Measurements from ENCODE around the gene SLC5A10. TPM values are rescaled to one million over a fixed set of nuclear protein-coding genes. Genes with fewer than 3 reads are reported as not detected.

SLC5A10 gene
- total and polyA plus RNA-seq, 2 experiments from 2014 or later, result 0.10 TPM; not detected in 1

DNA sequence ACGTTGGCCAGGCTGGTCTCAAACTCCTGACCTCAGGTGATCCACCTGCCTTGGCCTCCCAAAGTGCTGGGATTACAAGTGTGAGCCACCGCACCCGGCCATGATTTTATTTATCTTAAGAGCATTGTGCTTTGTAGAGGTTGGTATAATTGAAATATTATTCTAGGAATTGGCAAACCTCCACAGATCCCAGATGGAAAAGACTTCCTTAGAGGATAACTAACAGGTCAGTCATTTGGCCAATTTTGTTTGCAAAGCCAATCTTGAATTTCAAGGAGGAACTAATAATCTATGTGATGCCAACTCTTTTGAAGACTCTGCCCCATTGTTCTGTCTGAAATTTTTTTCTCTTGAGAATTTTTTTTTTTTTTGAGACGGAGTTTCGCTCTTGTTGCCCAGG, 46.7 kb upstream of the SLC5A10 start:
- ATAC-seq (no peak), DNase-seq (ENCODE audit: low spot score) (no peak)
- no peaks in the 10 kb centered on the region for H3K9me2 ChIP-seq (ENCODE audit: insufficient read depth)
- H3K4me1 ChIP-seq (ENCODE audit: insufficient read depth), result no peaks in the 10 kb centered on the region
- H3K36me3 Mint-ChIP-seq (ENCODE audit: low read depth), result peaks cover 50% of the 10 kb centered on the region
- TF ChIP-seq NANOG (IDR thresholded peaks at IDR 0.05; ENCODE audit: borderline replicate concordance) (no peak), EZH2phosphoT487 (IDR thresholded peaks at IDR 0.05; ENCODE audit: unreplicated experiment) (no peak), CREB1 (CRISPR knock-in tag; IDR thresholded peaks at IDR 0.05; ENCODE audit: low read depth) (no peak), JUNB (IDR thresholded peaks at IDR 0.05; ENCODE audit: unreplicated experiment) (no peak), ZNF114 (CRISPR knock-in tag; IDR thresholded peaks at IDR 0.05) (no peak), STAT1 (IDR thresholded peaks at IDR 0.05; ENCODE audit: unreplicated experiment) (no peak), ZNF331 (CRISPR knock-in tag; IDR thresholded peaks at IDR 0.05; ENCODE audit: low read depth) (no peak), EZH2 (IDR thresholded peaks at IDR 0.05; ENCODE audit: low read depth, unreplicated experiment) (no peak), POLR2AphosphoS5 (IDR thresholded peaks at IDR 0.05; ENCODE audit: low read depth) (no peak)
- TF ChIP-seq, protein P1, sequence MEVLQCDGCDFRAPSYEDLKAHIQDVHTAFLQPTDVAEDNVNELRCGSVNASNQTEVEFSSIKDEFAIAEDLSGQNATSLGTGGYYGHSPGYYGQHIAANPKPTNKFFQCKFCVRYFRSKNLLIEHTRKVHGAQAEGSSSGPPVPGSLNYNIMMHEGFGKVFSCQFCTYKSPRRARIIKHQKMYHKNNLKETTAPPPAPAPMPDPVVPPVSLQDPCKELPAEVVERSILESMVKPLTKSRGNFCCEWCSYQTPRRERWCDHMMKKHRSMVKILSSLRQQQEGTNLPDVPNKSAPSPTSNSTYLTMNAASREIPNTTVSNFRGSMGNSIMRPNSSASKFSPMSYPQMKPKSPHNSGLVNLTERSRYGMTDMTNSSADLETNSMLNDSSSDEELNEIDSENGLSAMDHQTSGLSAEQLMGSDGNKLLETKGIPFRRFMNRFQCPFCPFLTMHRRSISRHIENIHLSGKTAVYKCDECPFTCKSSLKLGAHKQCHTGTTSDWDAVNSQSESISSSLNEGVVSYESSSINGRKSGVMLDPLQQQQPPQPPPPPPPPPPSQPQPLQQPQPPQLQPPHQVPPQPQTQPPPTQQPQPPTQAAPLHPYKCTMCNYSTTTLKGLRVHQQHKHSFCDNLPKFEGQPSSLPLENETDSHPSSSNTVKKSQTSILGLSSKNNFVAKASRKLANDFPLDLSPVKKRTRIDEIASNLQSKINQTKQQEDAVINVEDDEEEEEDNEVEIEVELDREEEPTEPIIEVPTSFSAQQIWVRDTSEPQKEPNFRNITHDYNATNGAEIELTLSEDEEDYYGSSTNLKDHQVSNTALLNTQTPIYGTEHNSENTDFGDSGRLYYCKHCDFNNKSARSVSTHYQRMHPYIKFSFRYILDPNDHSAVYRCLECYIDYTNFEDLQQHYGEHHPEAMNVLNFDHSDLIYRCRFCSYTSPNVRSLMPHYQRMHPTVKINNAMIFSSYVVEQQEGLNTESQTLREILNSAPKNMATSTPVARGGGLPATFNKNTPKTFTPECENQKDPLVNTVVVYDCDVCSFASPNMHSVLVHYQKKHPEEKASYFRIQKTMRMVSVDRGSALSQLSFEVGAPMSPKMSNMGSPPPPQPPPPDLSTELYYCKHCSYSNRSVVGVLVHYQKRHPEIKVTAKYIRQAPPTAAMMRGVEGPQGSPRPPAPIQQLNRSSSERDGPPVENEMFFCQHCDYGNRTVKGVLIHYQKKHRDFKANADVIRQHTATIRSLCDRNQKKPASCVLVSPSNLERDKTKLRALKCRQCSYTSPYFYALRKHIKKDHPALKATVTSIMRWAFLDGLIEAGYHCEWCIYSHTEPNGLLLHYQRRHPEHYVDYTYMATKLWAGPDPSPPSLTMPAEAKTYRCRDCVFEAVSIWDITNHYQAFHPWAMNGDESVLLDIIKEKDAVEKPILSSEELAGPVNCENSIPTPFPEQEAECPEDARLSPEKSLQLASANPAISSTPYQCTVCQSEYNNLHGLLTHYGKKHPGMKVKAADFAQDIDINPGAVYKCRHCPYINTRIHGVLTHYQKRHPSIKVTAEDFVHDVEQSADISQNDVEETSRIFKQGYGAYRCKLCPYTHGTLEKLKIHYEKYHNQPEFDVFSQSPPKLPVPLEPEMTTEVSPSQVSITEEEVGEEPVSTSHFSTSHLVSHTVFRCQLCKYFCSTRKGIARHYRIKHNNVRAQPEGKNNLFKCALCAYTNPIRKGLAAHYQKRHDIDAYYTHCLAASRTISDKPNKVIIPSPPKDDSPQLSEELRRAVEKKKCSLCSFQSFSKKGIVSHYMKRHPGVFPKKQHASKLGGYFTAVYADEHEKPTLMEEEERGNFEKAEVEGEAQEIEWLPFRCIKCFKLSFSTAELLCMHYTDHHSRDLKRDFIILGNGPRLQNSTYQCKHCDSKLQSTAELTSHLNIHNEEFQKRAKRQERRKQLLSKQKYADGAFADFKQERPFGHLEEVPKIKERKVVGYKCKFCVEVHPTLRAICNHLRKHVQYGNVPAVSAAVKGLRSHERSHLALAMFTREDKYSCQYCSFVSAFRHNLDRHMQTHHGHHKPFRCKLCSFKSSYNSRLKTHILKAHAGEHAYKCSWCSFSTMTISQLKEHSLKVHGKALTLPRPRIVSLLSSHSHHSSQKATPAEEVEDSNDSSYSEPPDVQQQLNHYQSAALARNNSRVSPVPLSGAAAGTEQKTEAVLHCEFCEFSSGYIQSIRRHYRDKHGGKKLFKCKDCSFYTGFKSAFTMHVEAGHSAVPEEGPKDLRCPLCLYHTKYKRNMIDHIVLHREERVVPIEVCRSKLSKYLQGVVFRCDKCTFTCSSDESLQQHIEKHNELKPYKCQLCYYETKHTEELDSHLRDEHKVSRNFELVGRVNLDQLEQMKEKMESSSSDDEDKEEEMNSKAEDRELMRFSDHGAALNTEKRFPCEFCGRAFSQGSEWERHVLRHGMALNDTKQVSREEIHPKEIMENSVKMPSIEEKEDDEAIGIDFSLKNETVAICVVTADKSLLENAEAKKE (CRISPR knock-in tag; IDR thresholded peaks at IDR 0.05), result no peak
- TF ChIP-seq, protein P2, sequence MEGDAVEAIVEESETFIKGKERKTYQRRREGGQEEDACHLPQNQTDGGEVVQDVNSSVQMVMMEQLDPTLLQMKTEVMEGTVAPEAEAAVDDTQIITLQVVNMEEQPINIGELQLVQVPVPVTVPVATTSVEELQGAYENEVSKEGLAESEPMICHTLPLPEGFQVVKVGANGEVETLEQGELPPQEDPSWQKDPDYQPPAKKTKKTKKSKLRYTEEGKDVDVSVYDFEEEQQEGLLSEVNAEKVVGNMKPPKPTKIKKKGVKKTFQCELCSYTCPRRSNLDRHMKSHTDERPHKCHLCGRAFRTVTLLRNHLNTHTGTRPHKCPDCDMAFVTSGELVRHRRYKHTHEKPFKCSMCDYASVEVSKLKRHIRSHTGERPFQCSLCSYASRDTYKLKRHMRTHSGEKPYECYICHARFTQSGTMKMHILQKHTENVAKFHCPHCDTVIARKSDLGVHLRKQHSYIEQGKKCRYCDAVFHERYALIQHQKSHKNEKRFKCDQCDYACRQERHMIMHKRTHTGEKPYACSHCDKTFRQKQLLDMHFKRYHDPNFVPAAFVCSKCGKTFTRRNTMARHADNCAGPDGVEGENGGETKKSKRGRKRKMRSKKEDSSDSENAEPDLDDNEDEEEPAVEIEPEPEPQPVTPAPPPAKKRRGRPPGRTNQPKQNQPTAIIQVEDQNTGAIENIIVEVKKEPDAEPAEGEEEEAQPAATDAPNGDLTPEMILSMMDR (conservative IDR thresholded peaks at IDR 0.05; ENCODE audit: low read depth in 2 of 2), result no peak
- TF ChIP-seq, protein P3, sequence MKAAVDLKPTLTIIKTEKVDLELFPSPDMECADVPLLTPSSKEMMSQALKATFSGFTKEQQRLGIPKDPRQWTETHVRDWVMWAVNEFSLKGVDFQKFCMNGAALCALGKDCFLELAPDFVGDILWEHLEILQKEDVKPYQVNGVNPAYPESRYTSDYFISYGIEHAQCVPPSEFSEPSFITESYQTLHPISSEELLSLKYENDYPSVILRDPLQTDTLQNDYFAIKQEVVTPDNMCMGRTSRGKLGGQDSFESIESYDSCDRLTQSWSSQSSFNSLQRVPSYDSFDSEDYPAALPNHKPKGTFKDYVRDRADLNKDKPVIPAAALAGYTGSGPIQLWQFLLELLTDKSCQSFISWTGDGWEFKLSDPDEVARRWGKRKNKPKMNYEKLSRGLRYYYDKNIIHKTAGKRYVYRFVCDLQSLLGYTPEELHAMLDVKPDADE (IDR thresholded peaks at IDR 0.05), result no peak
- TF ChIP-seq, protein P4, sequence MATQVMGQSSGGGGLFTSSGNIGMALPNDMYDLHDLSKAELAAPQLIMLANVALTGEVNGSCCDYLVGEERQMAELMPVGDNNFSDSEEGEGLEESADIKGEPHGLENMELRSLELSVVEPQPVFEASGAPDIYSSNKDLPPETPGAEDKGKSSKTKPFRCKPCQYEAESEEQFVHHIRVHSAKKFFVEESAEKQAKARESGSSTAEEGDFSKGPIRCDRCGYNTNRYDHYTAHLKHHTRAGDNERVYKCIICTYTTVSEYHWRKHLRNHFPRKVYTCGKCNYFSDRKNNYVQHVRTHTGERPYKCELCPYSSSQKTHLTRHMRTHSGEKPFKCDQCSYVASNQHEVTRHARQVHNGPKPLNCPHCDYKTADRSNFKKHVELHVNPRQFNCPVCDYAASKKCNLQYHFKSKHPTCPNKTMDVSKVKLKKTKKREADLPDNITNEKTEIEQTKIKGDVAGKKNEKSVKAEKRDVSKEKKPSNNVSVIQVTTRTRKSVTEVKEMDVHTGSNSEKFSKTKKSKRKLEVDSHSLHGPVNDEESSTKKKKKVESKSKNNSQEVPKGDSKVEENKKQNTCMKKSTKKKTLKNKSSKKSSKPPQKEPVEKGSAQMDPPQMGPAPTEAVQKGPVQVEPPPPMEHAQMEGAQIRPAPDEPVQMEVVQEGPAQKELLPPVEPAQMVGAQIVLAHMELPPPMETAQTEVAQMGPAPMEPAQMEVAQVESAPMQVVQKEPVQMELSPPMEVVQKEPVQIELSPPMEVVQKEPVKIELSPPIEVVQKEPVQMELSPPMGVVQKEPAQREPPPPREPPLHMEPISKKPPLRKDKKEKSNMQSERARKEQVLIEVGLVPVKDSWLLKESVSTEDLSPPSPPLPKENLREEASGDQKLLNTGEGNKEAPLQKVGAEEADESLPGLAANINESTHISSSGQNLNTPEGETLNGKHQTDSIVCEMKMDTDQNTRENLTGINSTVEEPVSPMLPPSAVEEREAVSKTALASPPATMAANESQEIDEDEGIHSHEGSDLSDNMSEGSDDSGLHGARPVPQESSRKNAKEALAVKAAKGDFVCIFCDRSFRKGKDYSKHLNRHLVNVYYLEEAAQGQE (IDR thresholded peaks at IDR 0.05; ENCODE audit: unreplicated experiment), result no peak
- no peak overlapping the region for H3K27ac ChIP-seq (ENCODE audit: low read depth)
- H3K4me1 Mint-ChIP-seq, result no peaks in the 10 kb centered on the region; the same call in 2 of the 3 replicates
- H3F3A ChIP-seq (replicated peaks; ENCODE audit: low read depth), result no peaks in the 10 kb centered on the region
- no peak overlapping the region for H2AFZ ChIP-seq
- H3K9me3 Mint-ChIP-seq, result no peaks in the 10 kb centered on the region
- no peaks in the 10 kb centered on the region for H3K27me3 ChIP-seq (ENCODE audit: insufficient read depth)
- H3K4me3 ChIP-seq, result no peak overlapping the region
- peaks cover 13% of the 10 kb centered on the region for H3K79me2 ChIP-seq (replicated peaks; ENCODE audit: insufficient read depth)
- H3K36me3 ChIP-seq (ENCODE audit: insufficient read depth), result peaks cover 5% of the 10 kb centered on the region; the same call in 1 of the 2 replicates
- no peak overlapping the region for H3K27ac Mint-ChIP-seq
- H3K27me3 Mint-ChIP-seq (ENCODE audit: insufficient read depth, low read depth, poor library complexity), result peaks cover 3% of the 10 kb centered on the region
- H3K4me2 ChIP-seq, result no peak overlapping the region
- peaks cover 13% of the 10 kb centered on the region for H4K20me1 ChIP-seq (replicated peaks; ENCODE audit: insufficient read depth)
- H3K4me3 Mint-ChIP-seq, result no peak overlapping the region

All from GM23338 (cell line).